NCI-H748 (cell line): ENCODE results near the gene TEX12.
"Not testable (repeated sequence)": the region's sequence is repeated elsewhere in the genome, so short reads cannot be mapped to it uniquely, and the experiment has no call there.

Experiments used
- DNase-seq: peaks from one replicate; lab custom pipeline; 2025; ENCODE audit not compliant: unreplicated experiment; lab: John Stamatoyannopoulos, UW

The TEX12 gene

DNA sequence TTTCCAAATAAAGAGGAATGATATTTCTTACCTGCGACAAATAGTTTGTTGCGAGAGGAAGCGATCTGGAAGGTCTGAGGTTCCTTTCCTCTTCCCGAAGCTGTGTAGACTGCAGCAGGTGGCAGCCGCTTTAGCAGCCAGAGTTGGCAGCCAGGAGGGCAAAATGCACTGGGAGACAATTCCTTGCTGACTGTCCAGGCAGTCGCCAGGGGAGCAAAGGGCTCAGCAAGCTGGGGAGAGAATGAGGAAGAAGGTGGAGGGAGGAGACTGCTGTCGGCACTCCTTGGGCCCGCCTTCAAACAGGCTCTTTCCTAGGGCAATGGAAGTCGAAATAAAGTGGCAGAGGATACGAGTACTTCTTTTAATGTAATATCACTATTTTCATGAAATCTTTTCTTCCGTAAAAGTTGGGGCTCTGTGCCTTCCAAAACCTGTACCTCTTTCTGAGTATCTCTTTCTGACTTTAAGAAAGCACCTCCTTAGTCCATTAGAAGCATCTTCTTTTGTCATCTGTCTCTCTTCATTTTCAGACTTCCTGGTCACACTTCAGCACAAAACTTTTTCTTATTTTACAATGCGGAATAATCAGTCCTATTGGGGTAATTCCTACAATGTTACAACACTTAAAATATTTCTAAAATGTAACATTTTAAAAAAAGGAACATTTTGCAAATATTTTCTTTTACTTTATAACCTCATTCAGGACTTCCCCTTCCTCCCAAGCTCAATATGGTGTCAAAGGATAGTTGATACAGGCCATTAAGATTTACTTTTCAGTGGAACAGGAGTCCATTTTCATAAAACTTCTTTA, 3.1 kb upstream of the TEX12 start, which contains the start of gene IL18:
IL18 (minus strand) TSS at position 220 of the 811 bp plus-strand sequence. CDS start 9,041 bp downstream, outside the sequence.
- DNase-seq: no peak

DNA sequence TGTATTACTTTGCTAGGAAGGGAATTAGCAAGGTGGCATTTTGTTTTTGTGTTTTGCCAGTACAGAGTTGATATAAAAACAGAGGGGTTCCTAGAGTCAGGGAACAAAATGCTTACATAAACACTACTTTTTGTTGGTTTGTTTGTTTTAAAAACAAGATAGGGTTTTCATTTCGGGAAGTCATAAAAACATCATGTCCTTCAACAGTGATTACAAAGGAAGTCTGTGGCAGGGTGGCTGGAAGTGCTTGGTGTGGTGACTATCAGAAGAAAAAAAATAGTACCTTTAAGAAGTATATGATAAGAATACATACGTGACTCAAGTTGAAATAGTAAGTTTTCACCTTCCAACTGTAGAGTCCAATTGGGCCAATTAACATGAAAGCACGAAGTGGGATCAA, 2.1 kb upstream of the TEX12 start:
- no peak for DNase-seq

DNA sequence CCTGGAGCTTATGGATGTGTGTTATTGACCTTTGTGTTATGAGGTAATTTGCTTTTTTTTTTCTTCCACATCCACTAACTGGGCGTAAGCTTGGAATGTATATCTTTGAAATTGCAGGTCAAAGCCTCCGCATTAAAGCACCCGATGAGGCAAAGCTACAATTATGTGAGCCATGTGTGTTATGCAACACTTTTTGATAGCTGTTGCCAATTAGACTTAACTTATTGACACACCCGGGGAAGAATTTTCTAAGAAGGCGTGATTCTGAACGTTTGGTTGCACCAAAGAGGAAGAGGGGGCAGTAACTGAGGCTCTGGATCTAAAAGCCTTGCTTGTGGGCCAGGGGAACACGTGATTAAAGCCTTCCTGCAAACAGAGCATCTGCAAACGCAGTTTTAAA, 610 bp upstream of the TEX12 start:
- DNase-seq: no peak

DNA sequence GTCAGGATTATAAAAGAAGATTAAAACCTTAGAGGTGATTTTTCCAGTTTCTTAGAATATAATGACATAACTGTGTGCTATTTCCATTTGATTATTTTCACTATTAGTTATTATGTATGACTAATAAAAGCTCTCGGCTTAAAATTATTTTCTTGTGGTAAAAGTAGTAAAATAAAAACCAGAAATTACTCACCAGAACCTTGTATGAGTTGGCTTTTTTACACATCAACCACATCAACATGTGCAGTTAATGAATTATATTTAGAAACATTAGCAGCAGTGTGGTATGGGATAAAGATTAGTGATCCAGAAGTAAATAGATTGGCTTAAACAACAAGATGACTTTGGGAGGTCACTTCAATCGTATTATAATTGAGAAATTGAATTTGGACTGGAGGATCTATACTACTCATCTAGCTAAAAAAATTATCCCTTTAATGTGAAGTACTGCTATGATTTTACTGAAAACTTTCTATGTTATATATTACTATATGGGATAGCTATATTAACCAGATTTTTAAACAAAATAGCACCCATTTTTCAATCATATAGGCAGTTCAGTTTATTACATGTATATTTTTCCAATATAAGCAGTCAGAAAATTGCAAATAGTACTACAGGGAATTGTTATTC, 5.3 kb downstream of the TEX12 start:
- DNase-seq: no peak

DNA sequence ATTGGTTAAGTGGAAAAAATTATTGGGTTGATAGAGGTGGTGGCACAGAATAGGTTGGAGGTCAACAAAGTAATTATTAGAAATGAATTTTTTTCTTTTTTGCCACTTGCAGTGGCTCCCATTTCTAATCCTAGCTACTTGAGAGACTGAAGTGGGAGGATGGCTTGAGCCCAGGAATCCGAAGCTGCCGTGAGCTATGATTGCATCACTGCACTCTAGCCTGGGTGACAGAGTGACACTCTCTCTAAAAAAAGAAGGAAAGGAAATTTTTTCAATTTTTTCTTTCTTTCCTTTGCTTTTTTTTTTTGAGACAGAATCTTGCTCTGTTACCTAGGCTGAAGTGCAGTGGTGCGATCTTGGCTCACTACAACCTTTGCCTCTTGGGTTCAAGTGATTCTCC, 6.0 kb downstream of the TEX12 start:
- DNase-seq: no peak

DNA sequence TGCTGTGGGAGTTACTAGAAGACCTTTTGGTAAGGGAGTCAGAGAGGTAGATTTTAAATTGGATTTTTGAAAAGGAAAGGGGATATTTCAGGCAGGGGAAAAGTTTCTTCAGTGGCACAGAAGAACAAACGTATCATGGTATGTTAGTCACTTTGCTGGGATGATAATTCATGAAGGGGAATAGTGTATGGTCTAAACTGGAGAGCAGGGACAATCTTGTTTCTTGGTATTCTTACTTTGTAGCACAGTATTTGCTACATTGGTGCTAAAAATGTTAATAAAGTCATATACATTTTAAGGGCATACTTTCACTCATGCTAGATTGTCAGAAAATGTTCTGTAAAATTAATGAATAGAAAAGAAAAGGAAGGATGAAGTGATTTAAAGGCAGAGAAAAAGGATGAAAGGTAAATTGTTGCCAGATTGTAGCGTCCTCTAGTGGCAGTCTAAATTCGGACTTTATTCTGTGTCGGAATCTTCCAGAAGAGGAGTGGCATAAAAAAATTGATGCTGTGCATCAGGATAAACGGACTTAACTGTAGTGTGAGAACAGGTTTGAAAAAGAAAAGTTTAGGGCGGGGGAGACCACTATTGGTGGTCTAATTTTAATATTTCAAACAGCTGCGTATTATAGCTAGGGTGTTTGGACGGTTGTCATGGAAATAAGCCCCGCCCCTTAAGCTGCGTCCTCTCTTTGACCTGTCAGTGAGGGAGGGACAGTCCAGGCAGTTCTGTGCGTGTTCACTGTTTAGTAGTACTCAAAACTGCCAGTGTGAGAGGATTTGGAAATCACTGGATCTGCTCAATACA, 7.8 kb downstream of the TEX12 start, which contains the start of gene BCO2:
BCO2 (plus strand) TSS at position 724 of the 810 bp plus-strand sequence. CDS start 90 bp downstream, outside the sequence.
- peak; percentile 73 for DNase-seq

DNA sequence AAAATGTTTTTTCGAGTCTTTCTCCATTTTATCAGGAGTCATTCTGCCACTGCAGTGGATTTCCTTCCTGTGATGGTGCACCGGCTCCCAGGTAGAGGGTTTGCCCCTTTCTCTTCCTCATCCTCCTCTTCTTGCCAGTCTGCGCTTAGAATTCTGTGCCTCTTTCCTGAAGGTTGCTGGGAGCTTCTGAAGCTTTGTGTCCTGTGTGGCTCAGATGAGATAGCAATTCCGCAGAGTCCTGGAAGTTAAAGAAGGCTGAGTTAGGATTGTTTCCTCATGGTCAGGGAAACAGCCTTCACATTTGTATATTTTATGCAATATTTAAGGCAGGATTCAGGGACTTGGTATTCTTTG, 8.4 kb downstream of the TEX12 start:
- DNase-seq: no peak

DNA sequence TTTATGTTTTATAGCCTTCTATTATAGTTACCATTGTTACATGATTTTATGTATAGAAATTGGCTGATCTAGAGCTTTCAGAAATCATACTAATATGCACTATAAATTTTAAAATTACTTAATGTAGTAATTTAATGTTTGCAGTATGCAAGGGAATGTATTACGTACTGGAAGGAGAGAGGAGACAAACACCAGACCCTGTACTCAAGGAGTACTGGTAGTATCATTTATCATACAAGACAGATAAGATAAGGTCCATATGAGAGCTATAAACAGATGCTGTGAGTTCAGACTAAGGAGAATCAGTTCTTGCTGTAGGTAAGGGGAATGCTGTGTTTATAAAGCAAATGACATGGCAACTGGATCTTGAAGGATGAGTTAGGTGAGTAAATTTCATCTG, 8.9 kb downstream of the TEX12 start:
- DNase-seq: no peak

DNA sequence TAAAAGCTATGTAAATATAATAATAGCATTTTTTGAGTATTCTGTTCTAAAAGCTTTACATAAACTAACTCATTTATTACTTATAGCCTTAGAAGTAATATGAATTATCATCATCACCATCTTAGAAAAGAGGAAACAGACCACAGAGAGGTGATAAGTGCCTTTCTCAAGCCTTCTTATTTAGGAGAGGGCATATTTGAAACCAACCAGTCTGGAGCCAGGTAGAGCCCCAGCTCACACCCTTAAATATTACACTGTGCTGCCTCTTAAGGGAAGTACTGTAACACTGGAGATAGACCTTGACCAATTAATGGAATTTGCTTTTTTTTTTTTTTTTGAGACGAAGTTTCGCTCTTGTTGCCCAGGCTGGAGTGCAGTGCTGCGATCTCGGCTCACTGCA, 10.4 kb downstream of the TEX12 start:
- DNase-seq: no peak

DNA sequence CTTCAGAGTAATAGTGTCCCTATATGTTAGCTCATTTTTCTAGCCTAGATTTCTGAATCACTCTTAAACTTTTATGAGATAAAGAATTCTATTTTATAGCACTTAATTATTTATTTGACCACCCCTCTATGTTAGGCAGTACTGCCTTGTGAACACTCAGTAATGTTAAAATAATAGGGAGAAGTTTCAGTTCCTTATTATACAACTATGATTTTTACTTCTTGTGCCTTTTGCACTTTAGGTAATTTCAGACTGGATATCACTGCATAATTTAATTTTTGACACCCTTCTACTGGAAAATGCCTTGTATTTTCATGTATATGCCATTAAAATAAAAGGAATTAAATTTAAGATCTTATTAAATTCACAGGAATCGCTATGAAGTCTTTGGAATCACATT, 11.3 kb downstream of the TEX12 start:
- DNase-seq: no peak

DNA sequence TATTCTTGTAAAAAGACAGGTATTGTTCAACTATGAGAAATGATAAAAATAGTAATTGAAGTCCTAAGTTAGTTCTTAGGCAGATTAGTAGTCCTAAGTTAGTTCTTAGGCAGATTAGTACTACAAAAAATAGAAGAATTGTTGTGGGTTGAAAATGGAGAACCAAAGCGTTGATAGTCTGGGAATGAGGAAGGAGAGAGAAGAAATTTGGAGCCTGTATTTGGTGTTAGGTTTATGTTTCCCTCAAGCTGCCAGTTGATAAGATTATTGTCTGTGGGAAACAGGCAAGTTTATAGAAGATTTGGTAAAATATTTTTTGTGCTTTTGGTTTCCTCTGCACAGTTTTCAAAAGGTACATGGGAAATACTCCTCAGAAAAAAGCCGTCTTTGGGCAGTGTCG, 11.8 kb downstream of the TEX12 start:
- DNase-seq: no peak

DNA sequence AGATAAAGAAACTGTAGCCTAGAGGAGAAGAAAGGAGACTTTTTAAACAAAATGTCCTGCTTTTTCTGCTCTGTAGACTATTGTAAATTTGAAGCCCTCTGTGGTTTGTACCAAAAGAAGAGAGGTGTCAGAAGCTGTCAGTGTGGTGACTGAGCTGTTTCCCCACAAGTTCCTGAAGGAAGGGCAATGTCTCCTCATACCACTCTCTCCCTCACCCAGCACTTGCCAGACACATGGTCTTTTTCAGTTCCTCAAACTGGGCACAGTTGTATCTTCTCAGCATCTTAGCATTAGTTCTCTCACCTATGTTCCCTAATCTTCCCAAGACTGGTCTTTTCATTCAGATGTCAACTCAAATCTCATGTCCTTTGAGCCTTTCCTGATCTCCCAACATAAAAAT, 12.4 kb downstream of the TEX12 start:
- no peak for DNase-seq

DNA sequence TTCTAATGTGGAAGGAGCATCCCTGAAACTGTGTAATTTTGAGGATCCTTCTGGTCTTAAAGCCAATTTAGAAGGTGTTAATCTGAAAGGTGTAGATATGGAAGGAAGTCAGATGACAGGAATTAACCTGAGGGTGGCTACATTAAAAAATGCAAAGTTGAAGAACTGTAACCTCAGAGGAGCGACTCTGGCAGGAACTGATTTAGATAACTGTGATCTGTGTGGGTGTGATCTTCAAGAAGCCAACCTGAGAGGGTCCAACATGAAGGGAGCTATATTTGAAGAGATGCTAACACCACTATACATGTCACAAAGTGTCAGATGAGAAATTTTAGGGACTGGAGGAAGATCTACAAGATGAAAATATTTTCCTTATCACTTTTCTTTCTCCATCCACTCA, 15.7 kb downstream of the TEX12 start:
- DNase-seq: no peak

DNA sequence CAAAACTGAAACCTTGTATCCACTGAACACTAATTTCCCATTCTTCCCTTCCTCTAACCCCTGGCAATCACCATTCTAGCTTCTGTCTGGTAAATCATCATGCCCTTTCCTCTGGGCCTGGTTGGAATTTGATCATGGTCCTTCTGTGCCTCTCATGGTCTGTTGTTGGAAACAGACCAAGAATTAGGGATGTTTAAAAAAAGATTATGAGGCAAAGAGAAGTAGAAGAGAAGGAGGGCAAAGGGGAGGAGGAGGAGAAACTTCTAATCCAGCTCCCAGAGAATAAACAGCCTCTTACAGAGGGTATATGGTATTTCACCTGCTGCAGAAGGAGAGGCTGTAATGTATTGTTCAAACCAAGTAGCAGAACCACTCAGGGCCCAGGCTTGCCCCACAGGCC, 18.7 kb downstream of the TEX12 start:
- no peak for DNase-seq

DNA sequence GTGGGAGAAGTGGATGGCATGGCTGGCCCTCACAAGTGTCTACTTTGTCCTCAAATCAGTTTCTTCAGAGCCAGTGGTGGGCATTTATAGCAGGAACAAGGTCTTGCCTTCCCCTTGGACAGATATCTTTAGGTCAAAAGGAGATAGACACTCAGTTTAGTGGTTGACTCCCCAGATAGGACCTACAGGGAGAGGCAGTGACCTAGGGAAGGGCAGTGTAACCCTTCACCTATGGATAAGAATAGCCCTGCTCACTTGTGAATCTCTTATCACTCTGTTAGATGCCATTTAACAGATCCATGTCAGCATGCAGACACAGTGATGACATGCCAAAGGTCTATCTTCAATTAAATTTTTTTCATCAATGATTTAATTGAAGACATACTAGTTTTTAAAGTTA, 19.1 kb downstream of the TEX12 start:
- no peak for DNase-seq

DNA sequence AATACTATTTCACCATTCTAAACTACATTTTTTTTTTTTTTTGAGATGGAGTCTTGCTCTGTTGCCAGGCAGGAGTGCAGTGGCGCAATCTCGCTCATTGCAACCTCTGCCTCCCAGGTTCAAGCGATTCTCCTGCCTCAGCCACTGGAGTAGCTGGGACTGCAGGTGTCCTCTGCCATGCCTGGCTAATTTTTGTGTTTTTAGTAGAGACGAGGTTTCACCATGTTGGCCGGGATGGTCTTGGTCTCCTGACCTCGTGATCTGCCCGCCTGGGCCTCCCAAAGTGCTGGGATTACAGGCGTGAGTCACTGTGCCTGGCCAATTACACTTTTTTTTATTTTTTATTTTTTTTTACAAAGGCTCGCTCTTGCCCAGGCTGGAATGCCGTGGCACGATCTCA, 27.9 kb downstream of the TEX12 start:
- not testable (repeated sequence) for DNase-seq

DNA sequence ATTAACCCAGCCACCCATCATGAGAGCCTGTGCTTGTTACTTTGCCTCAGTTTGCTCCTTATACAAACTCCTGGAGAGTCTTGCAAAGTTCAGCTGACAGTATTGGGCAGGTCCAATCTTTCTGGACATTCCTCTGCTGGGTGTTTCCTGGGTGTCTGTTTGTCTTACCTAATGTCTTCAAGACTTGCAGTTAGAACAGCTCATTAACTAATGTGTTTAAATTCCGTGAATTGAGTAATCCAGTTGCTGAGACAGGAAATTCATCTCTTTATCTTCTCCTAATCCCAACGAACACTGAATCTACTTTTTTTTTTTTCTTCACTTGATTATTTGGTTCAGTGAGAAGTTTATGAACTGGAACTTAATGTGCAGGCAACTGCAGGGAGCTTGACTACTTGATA, 28.8 kb downstream of the TEX12 start:
- no peak for DNase-seq

DNA sequence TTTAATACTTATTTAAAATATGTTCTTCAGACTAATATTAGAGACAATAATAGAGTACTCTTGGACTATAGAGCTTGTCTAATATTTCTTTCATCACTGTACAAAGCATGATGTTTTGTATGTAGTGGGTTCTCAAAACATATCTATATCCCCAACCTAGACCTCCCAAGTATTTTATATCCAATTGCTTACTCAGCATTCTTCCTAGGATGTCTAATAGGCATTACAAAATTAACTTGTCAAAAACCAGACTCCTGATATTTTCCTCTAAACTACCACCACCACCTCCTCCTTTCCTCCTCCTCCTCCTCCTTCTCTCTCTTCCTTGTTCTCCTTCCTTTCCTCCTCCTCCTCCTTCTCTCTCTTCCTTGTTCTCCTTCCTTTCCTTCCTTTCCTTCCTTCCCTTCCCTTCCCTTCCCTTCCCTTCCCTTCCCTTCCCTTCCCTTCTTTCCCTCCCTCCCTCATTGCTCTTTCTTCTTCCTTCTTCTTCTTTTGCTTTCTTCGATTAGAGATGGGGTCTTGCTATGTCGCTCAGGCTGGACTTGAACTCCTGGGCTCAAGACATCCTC, 29.4 kb downstream of the TEX12 start:
- DNase-seq: no peak

DNA sequence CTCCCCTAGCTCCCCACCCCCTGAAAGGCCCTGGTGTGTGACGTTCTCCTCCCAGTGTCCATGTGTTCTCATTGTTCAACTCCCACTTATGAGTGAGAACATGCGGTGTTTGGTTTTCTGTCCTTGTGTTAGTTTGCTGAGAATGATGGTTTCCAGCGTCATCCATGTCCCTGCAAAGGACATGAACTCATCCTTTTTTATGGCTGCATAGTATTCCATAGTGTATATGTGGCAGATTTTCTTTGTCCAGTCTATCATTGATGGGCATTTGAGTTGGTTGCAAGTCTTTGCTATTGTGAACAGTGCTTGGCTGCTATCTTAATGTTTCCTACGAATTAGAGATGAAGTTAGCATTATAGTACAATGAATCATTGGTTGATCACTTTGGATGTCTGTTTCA, 31.9 kb downstream of the TEX12 start:
- not testable (repeated sequence) for DNase-seq

DNA sequence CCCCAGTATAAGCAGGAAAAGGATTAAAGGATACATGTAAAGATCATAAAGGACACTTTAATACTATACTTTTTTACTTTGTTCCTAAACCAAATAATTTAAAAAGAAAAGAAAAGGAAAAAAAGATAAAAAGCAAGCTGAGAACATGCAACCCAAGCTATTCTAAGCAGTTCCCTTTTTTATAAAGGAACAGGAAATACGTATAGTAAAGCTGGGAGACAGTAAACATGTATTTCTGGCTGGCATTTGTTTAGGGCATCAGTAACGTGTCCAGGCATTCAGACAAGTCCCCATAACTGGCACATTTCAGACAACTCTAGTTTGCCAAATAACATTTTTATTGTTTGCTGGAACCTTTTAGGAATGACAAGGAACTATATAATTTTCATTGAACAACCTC, 33.1 kb downstream of the TEX12 start:
- no peak for DNase-seq

DNA sequence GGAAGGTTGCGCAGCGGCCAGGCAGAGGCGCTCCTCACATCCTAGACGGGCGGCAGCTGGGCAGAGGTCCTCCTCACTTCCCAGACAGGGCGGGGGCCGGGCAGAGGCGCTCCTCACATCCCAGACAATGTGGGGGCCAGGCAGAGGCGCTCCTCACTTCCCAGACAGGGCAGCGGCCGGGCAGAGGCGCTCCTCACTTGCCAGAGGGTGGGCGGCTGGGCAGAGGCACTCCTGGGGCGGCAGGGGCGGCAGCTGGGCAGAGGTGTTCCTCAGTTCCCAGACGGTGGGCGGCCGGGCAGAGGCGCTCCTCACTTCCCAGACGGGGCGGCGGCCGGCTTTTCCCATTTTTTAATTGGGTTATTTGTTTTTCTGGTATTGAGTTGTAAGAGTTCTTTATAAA, 38.9 kb downstream of the TEX12 start:
- DNase-seq: no peak
